ENCODE data around the gene PRKAR2A. TPM values are rescaled to one million over a fixed set of nuclear protein-coding genes. Genes with fewer than 3 reads are reported as not detected.
"Not testable (repeated sequence)": the region's sequence is repeated elsewhere in the genome, so short reads cannot be mapped to it uniquely, and the experiment has no call there.

The PRKAR2A gene
- total RNA-seq, 4 donors from 2014 or later = 62.2 to 97.1 (median 80.2) TPM

DNA sequence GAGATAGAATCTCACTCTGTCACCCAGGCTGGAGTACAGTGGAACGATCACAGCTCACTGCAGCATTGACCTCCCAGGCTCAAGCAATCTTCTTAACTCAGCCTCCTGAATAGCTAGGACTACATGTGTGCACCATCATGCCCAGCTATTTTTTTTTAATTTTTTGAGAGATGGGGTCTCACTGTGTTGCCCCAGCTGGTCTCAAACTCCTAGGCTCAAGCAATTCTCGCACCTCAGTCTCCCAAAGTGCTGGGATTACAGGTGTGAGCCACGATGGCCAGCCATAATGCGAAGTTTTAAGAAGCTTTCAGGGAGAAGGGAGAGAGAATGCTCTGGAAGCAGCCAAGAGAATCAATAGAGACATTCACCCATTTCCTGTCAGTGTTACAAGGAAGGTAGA lies 42.7 kb downstream of the PRKAR2A start:
- in situ Hi-C loops (cut with MboI; ENCODE audit: low sequenced_read_pairs in 4 of 4) = no loop called here
- DNase-seq (no peak), ATAC-seq (no peak)
- Histone ChIP-seq H3K27ac (no peak overlapping the region), H3K36me3 (no peaks in the 10 kb centered on the region), H3K4me3 (no peak overlapping the region), H3K9me3 (no peaks in the 10 kb centered on the region), H3K4me1 (peaks cover 0 to 3% of the 10 kb centered on the region in 2 donors), H3K27me3 (no peaks in the 10 kb centered on the region)
- intact Hi-C loops (cut with DNase I; ENCODE audit: low total_unique reads) = no loop called here
- TF ChIP-seq POLR2A (IDR thresholded peaks at IDR 0.05) = no peak
- TF ChIP-seq, protein P1, sequence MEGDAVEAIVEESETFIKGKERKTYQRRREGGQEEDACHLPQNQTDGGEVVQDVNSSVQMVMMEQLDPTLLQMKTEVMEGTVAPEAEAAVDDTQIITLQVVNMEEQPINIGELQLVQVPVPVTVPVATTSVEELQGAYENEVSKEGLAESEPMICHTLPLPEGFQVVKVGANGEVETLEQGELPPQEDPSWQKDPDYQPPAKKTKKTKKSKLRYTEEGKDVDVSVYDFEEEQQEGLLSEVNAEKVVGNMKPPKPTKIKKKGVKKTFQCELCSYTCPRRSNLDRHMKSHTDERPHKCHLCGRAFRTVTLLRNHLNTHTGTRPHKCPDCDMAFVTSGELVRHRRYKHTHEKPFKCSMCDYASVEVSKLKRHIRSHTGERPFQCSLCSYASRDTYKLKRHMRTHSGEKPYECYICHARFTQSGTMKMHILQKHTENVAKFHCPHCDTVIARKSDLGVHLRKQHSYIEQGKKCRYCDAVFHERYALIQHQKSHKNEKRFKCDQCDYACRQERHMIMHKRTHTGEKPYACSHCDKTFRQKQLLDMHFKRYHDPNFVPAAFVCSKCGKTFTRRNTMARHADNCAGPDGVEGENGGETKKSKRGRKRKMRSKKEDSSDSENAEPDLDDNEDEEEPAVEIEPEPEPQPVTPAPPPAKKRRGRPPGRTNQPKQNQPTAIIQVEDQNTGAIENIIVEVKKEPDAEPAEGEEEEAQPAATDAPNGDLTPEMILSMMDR (IDR thresholded peaks at IDR 0.05 in 4 of 5, conservative IDR thresholded peaks at IDR 0.05 in 1 of 5) = no peak

DNA sequence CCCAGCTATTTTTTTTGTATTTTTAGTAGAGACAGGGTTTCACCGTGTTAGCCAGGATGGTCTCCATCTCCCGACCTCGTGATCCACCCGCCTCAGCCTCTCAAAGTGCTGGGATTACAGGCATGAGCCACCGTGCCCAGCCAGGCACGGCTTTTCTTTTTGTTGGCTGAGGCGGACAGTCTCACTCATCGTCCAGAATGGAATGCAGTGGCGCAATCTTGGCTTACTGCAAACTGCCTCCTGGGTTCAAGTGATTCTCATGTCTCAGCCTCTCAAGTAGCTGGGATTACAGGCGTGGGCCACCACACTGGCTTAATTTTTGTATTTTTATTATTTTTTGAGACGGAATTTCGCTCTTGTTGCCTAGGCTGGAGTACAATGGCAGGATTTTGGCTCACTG lies 46.8 kb downstream of the PRKAR2A start:
- H3K36me3 ChIP-seq; in situ Hi-C loops (cut with MboI; ENCODE audit: low sequenced_read_pairs in 4 of 4); DNase-seq; ATAC-seq; H3K27ac ChIP-seq; H3K9me3 ChIP-seq; H3K4me3 ChIP-seq; H3K27me3 ChIP-seq; intact Hi-C loops (cut with DNase I; ENCODE audit: low total_unique reads): not testable (repeated sequence)
- peaks cover 5 to 10% of the 10 kb centered on the region in 2 donors for H3K4me1 ChIP-seq

DNA sequence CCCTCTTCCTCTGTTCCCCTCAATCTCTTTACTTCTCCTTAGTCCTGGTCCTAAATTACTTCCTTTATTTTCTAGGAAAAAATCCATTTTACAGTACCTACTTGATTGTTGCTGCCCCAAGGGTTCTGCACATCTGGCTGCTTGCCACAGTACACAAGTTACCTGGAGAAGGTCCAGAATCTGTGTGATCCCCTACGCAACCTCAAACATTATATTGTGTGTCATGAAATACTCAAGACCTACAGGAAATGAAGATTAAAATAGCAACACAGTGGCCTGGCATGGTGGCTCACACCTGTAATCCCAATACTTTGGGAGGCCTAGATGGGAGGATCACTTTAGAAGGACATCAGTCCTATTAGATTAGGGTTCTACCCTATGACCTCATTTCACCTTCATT lies 48.7 kb downstream of the PRKAR2A start:
- in situ Hi-C loops (cut with MboI; ENCODE audit: low sequenced_read_pairs in 4 of 4) (no loop called here), intact Hi-C loops (cut with DNase I; ENCODE audit: low total_unique reads) (no loop called here)
- ATAC-seq (no peak), DNase-seq (no peak)
- Histone ChIP-seq H3K4me1 (peaks cover 9 to 15% of the 10 kb centered on the region in 2 donors), H3K36me3 (no peaks in the 10 kb centered on the region), H3K27ac (no peak overlapping the region), H3K9me3 (no peaks in the 10 kb centered on the region), H3K4me3 (no peak overlapping the region), H3K27me3 (no peaks in the 10 kb centered on the region)
- TF ChIP-seq, protein P1 (IDR thresholded peaks at IDR 0.05 in 4 of 5, conservative IDR thresholded peaks at IDR 0.05 in 1 of 5) = no peak
- no peak for TF ChIP-seq POLR2A (IDR thresholded peaks at IDR 0.05)

DNA sequence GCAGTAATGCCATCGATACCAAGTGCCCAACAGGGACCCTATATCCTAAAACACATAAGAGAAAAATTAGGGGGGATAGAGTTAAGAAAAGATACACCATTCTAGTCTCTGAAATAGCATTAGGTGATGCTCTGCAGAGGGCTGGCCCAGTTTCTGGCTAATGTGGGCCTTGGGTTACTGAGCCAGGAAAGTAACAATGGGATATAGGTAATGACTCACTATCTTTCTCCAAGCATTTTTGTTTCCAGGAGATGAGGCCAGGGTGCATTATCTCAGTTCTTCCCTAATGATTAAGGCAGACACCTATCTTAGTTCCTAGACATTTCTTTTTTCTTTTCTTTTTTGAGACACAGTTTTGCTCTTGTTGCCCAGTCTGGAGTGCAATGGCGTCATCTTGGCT lies 50.0 kb downstream of the PRKAR2A start:
- Histone ChIP-seq H3K4me1 (peaks cover 9 to 15% of the 10 kb centered on the region in 2 donors), H3K4me3 (no peak overlapping the region), H3K9me3 (no peaks in the 10 kb centered on the region), H3K27me3 (no peaks in the 10 kb centered on the region), H3K27ac (no peak overlapping the region), H3K36me3 (no peaks in the 10 kb centered on the region)
- no peak for TF ChIP-seq POLR2A (IDR thresholded peaks at IDR 0.05)
- TF ChIP-seq, protein P1 (IDR thresholded peaks at IDR 0.05 in 4 of 5, conservative IDR thresholded peaks at IDR 0.05 in 1 of 5) = no peak
- intact Hi-C loops (cut with DNase I; ENCODE audit: low total_unique reads) (no loop called here), in situ Hi-C loops (cut with MboI; ENCODE audit: low sequenced_read_pairs in 4 of 4) (no loop called here)
- no peak for DNase-seq
- no peak for ATAC-seq

DNA sequence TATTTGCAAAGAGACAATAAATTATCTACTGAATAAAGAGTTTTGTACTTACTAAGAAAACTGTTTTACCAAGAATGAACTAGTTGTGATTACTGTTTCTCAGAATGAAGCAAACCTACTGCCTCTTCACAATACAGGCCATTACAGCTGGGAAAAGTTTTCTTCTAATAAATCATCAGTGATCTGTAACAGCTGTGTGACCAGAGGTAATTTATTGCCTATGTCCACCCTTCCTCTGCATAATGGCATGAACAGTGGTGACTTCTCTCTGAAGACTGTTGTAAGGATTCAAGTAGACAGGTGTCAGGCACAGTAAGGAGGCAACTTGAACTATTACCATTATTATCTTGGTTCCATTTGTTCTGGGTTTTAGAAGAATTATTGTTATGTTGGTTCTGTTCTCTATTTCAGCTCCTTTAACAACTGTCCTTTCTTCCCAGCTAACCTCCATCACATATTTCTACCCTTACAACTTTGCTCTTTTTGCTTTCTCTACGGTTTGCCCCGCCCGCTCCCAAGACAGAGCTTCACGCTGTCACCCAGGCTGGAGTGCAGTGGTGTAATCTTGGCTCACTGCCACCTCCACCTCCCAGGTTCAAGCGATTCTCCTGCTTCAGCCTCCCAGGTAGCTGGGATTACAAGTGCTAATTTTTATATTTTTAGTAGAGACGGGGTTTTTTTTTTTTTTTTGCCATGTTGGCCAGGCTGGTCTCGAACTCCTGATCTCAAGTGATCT lies 51.5 kb downstream of the PRKAR2A start:
- TF ChIP-seq, protein P1 (IDR thresholded peaks at IDR 0.05 in 4 of 5, conservative IDR thresholded peaks at IDR 0.05 in 1 of 5) = no peak
- TF ChIP-seq POLR2A (IDR thresholded peaks at IDR 0.05) = no peak
- ATAC-seq = peak; percentile 92 to 96
- Histone ChIP-seq H3K4me1 (peaks cover 9 to 15% of the 10 kb centered on the region in 2 donors), H3K27me3 (no peaks in the 10 kb centered on the region), H3K27ac (peak overlapping the region in 3 of 4 donors; percentile 35 to 68 (median 63)), H3K36me3 (no peaks in the 10 kb centered on the region), H3K4me3 (no peak overlapping the region), H3K9me3 (no peaks in the 10 kb centered on the region)
- in situ Hi-C loops (cut with MboI; ENCODE audit: low sequenced_read_pairs in 4 of 4) = no loop called here
- intact Hi-C loops (cut with DNase I; ENCODE audit: low total_unique reads) = no loop called here
- DNase-seq = no peak

DNA sequence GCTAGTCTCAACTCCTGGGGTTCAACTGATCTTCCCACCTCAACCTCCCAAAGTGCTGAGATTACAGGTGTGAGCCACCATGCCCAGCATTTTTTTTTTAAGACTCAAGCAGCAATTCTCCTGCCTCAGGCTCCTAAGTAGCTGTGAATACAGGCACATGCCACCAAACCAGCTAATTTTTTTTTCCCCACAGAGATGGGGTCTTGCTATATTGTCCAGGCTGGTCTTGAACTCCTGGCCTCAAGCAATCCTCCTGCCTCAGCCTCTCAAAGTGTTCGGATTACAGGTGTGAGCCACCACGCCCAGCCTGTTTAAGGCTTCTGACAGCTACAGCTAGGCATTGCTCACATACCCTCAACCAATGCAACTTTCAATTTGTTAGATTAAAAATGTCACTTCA lies 54.2 kb downstream of the PRKAR2A start:
- H3K27me3 ChIP-seq; intact Hi-C loops (cut with DNase I; ENCODE audit: low total_unique reads); H3K4me3 ChIP-seq; H3K27ac ChIP-seq; DNase-seq; in situ Hi-C loops (cut with MboI; ENCODE audit: low sequenced_read_pairs in 4 of 4); ATAC-seq; H3K9me3 ChIP-seq: not testable (repeated sequence)
- H3K4me1 ChIP-seq = peaks cover 9 to 20% of the 10 kb centered on the region in 2 donors
- H3K36me3 ChIP-seq = peaks cover 0 to 11% of the 10 kb centered on the region in 2 donors

Data from gastrocnemius medialis (tissue), 4 donors.